ENCODE results near the gene ROMO1.
"Not testable (repeated sequence)": the region's sequence is repeated elsewhere in the genome, so short reads cannot be mapped to it uniquely, and the experiment has no call there.

ROMO1 gene

GRCh38 chr20:35695978-35696377 is 3.2 kb upstream of the ROMO1 start:
- H3K4me1 ChIP-seq, result peaks cover 13% of the 10 kb centered on the region
- H3K36me3 ChIP-seq (replicated peaks), result peaks cover 22% of the 10 kb centered on the region
- H3K9me3 ChIP-seq, result no peaks in the 10 kb centered on the region
- DNase-seq (ENCODE audit: low spot score in 2 of 2), result no peak
- no peak overlapping the region for H3K4me3 ChIP-seq
- H3K27me3 ChIP-seq (ENCODE audit: low read depth), result no peaks in the 10 kb centered on the region
- in situ Hi-C loops (cut with MboI; ENCODE audit: low sequenced_read_pairs), result no loop called here

DNA sequence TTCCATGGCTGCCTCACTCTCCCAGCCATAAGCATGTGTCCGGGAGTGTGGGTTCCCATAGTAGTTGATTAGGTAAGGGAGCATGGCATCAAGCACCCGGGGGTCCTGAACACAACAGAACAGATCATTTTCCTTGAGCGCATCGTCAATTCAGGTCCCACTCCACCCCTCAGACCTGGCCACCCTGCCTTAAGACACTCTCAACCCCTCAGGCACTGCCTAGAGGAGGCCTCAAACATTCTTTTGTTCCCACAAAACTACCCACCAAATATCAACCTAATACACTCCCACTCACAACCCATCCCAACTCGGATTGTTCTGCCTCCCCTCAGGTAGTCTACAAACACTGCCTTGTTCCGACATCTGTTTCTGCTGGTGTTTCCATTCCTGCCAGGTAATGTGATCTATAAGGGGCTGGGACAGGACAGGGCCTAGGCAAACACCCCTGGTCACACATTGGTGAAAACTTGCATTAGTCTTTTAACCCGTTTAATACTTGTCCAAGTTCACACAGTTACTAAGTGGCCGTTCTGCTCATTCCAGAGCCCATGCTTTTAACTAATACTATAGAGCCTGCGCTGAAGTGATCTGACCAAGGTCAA is 1.4 kb upstream of the ROMO1 start:
- Histone ChIP-seq H3K4me3 (peak overlapping the region; percentile 81), H3K9me3 (no peaks in the 10 kb centered on the region), H3K36me3 (replicated peaks) (peaks cover 38% of the 10 kb centered on the region), H3K4me1 (peaks cover 13% of the 10 kb centered on the region), H3K27me3 (ENCODE audit: low read depth) (no peaks in the 10 kb centered on the region)
- no peak for DNase-seq (ENCODE audit: low spot score in 2 of 2)
- in situ Hi-C loops (cut with MboI; ENCODE audit: low sequenced_read_pairs), result no loop called here

- Histone ChIP-seq H3K9me3 (no peaks in the 10 kb centered on the region), H3K27me3 (ENCODE audit: low read depth) (no peaks in the 10 kb centered on the region), H3K4me1 (peaks cover 13% of the 10 kb centered on the region), H3K36me3 (replicated peaks) (peaks cover 45% of the 10 kb centered on the region), H3K4me3 (peak overlapping the region; percentile 81)
- in situ Hi-C loops (cut with MboI; ENCODE audit: low sequenced_read_pairs), result no loop called here
- peak in 1 of 2 experiments; percentile 47 for DNase-seq (ENCODE audit: low spot score in 2 of 2)
Measured at GRCh38 chr20:35698298-35699126, 693 bp upstream of the ROMO1 start.

GRCh38 chr20:35699957-35700624 is 886 bp downstream of the ROMO1 start:
- in situ Hi-C loops (cut with MboI; ENCODE audit: low sequenced_read_pairs), result no loop called here
- peak overlapping the region; percentile 81 for H3K4me3 ChIP-seq
- peaks cover 52% of the 10 kb centered on the region for H3K36me3 ChIP-seq (replicated peaks)
- DNase-seq (ENCODE audit: low spot score in 2 of 2), result no peak
- H3K27me3 ChIP-seq (ENCODE audit: low read depth), result no peaks in the 10 kb centered on the region
- peaks cover 13% of the 10 kb centered on the region for H3K4me1 ChIP-seq
- H3K9me3 ChIP-seq, result no peaks in the 10 kb centered on the region

- Histone ChIP-seq H3K9me3 (no peaks in the 10 kb centered on the region), H3K4me1 (peaks cover 13% of the 10 kb centered on the region), H3K27me3 (ENCODE audit: low read depth) (no peaks in the 10 kb centered on the region), H3K36me3 (replicated peaks) (peaks cover 52% of the 10 kb centered on the region), H3K4me3 (peak overlapping the region; percentile 81)
- peak in 1 of 2 experiments; percentile 24 for DNase-seq (ENCODE audit: low spot score in 2 of 2)
- in situ Hi-C loops (cut with MboI; ENCODE audit: low sequenced_read_pairs), result no loop called here
Measured at GRCh38 chr20:35700625-35701148, 1.5 kb downstream of the ROMO1 start.

GRCh38 chr20:35702051-35702823 is 3.0 kb downstream of the ROMO1 start:
- in situ Hi-C loops (cut with MboI; ENCODE audit: low sequenced_read_pairs), result no loop called here
- Histone ChIP-seq H3K9me3 (no peaks in the 10 kb centered on the region), H3K4me1 (peaks cover 13% of the 10 kb centered on the region), H3K27me3 (ENCODE audit: low read depth) (no peaks in the 10 kb centered on the region), H3K4me3 (no peak overlapping the region), H3K36me3 (replicated peaks) (peaks cover 66% of the 10 kb centered on the region)
- no peak for DNase-seq (ENCODE audit: low spot score in 2 of 2)

GRCh38 chr20:35702824-35703695 is 3.9 kb downstream of the ROMO1 start:
- in situ Hi-C loops (cut with MboI; ENCODE audit: low sequenced_read_pairs), result no loop called here
- Histone ChIP-seq H3K27me3 (ENCODE audit: low read depth) (no peaks in the 10 kb centered on the region), H3K4me3 (no peak overlapping the region), H3K36me3 (replicated peaks) (peaks cover 75% of the 10 kb centered on the region), H3K4me1 (peaks cover 11% of the 10 kb centered on the region), H3K9me3 (no peaks in the 10 kb centered on the region)
- no peak for DNase-seq (ENCODE audit: low spot score in 2 of 2)

- peaks cover 14% of the 10 kb centered on the region for H3K4me1 ChIP-seq
- DNase-seq (ENCODE audit: low spot score in 2 of 2), result no peak
- in situ Hi-C loops (cut with MboI; ENCODE audit: low sequenced_read_pairs), result no loop called here
- H3K36me3 ChIP-seq (replicated peaks), result peaks cover 88% of the 10 kb centered on the region
- no peaks in the 10 kb centered on the region for H3K9me3 ChIP-seq
- H3K4me3 ChIP-seq, result no peak overlapping the region
- H3K27me3 ChIP-seq (ENCODE audit: low read depth), result no peaks in the 10 kb centered on the region
Measured at GRCh38 chr20:35704514-35705261, 5.5 kb downstream of the ROMO1 start.

GRCh38 chr20:35705894-35706293 is 6.7 kb downstream of the ROMO1 start:
- in situ Hi-C loops (cut with MboI; ENCODE audit: low sequenced_read_pairs); H3K9me3 ChIP-seq; H3K27me3 ChIP-seq (ENCODE audit: low read depth); H3K4me3 ChIP-seq; DNase-seq (ENCODE audit: low spot score in 2 of 2): not testable (repeated sequence)
- Histone ChIP-seq H3K4me1 (peaks cover 17% of the 10 kb centered on the region), H3K36me3 (replicated peaks) (peaks cover 96% of the 10 kb centered on the region)

- H3K27me3 ChIP-seq (ENCODE audit: low read depth); H3K9me3 ChIP-seq; H3K4me3 ChIP-seq; DNase-seq (ENCODE audit: low spot score in 2 of 2); in situ Hi-C loops (cut with MboI; ENCODE audit: low sequenced_read_pairs): not testable (repeated sequence)
- Histone ChIP-seq H3K4me1 (peaks cover 25% of the 10 kb centered on the region), H3K36me3 (replicated peaks) (peaks cover 98% of the 10 kb centered on the region)
Measured at GRCh38 chr20:35706591-35707529, 7.7 kb downstream of the ROMO1 start.

- DNase-seq (ENCODE audit: low spot score in 2 of 2), result no peak
- peaks cover 25% of the 10 kb centered on the region for H3K4me1 ChIP-seq
- no peak overlapping the region for H3K4me3 ChIP-seq
- no peaks in the 10 kb centered on the region for H3K9me3 ChIP-seq
- H3K27me3 ChIP-seq (ENCODE audit: low read depth), result no peaks in the 10 kb centered on the region
- in situ Hi-C loops (cut with MboI; ENCODE audit: low sequenced_read_pairs), result no loop called here
- H3K36me3 ChIP-seq (replicated peaks), result peaks cover 93% of the 10 kb centered on the region
Measured at GRCh38 chr20:35708502-35708901, 9.3 kb downstream of the ROMO1 start.

All from HAP-1 (cell line).